ENCODE results near the gene COL5A3.

GRCh38 chr19:10044390-10044789 is 34.1 kb upstream of the COL5A3 start:
- TF ChIP-seq CTCF (IDR thresholded peaks at IDR 0.05; ENCODE audit: insufficient read depth, low read length, poor library complexity, severe bottlenecking) (no peak), EZH2phosphoT487 (conservative IDR thresholded peaks at IDR 0.05; ENCODE audit: low read length) (no peak)

All from SU-DHL-6 (cell line).